ENCODE data around the gene PLCB4. TPM values are rescaled to one million over a fixed set of nuclear protein-coding genes. Genes with fewer than 3 reads are reported as not detected.
A peak's percentile ranks its signal among the peaks of the same experiment; 100 is the strongest.

PLCB4 gene
- total RNA-seq, 1 experiment from 2014 or later, result 10.0 TPM

DNA sequence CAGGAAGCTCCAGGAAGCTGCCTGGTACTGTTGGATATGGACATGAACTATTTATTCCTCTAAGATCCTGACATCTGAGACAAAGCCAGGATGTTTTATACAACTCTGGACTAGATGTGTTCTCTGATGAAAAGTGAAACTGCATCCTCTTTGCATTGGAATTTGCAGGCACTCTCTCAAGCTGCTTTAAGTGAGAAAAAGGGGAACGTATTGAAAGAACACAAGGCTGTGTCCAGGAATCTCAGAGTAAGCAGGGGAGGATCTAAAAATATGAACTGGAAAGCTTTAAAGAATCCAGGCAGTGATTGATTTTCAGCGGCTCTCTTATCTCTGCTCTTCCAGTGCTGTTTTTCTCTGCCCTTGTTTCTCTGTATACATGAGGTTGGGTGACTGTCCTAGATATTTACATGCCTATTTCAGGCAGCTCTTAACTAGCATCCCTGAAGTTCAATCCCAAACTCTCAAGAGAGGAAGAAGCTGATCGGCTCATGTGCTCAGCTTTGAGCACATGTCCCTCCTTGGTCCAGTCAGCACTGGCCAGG, 193.8 kb downstream of the PLCB4 start:
- no peak for DNase-seq (ENCODE audit: low read depth)
- in situ Hi-C loops (cut with HindIII; ENCODE audit: low pct_unique_long_range_greater_than_20kb, low sequenced_read_pairs), result no loop called here

DNA sequence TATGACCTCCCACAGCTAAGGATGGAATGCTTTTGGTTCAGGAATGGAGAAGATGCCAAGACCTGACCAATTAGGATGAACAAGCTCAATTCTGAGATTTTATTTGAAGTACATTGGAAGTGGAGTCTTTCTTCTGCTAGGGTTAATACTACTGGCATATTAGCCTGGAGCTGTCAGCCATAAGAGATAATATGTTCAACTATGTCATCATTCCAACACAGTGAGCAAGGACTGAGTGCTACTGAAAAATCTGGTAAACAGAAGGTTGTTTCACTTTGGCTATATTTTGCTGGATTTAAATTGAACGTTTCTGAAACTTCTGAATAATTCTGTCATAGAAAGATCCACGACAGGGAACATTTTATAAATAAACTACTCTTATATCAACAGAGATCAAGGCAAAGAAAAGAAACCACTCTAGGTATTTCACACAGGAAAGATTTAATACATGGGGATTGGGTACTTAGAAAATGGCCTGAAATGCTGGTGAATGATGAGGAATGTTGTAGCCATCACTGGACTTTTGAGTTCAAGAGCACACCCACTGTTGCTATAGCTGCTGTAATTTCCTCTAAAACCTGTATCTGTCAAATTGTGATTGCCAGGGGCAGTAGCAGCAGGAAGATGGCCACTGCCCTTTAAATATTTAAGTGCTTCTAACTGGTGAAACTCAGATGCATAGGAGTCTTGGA, 200.5 kb downstream of the PLCB4 start:
- in situ Hi-C loops (cut with HindIII; ENCODE audit: low pct_unique_long_range_greater_than_20kb, low sequenced_read_pairs), result no loop called here
- DNase-seq (ENCODE audit: low read depth), result no peak

GRCh38 chr20:9270831-9271230, 201.9 kb downstream of the PLCB4 start:
- in situ Hi-C loops (cut with HindIII; ENCODE audit: low pct_unique_long_range_greater_than_20kb, low sequenced_read_pairs), result no loop called here
- no peak for DNase-seq (ENCODE audit: low read depth)

DNA sequence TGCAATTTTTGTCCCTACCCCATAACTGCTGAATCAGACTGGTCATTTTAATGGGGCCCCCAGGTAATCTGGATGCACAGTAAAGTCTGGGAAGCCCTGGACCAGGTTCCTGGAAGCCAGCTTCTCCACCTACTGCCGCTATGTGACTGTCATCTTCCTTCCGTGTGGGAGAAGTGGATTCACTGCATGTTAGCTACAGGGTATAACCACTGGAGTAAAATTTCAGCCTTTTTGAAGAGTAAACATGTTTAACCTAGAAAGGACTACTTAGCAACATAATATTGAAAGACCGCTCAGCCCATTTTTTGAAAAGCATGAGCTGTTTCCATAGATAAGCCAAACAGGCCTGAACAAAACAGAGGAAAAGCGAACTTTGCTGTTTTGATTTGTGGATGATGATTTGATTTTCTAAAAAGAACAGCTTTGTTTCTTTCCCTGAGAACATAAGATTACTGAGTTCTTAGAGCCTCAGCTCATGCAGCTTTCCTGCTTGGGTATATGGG, 208.1 kb downstream of the PLCB4 start:
- in situ Hi-C loops (cut with HindIII; ENCODE audit: low pct_unique_long_range_greater_than_20kb, low sequenced_read_pairs), result no loop called here
- DNase-seq (ENCODE audit: low read depth), result no peak

DNA sequence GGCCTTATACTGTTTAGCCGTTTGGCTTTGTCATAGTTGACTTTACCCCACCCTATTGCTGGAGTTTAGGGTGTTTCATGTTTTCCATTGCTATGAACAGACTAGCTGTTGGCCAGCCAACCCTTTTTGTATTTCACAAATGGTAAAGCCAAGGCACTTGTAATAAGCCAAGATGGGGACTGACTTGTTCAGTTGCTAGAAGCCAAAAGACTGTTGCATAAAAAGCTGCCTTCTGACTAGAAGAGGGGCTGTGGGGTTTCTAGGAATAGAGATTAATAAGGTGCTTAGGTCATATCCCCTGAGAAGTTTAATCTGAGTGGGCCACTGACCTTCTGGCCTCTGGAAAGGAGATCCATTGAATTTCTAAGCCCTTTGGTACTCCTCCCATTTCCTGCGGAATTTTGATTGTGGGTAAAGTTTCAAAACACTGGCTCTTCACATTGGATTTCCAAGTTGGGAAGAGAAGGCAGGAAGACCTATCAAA, 211.1 kb downstream of the PLCB4 start:
- no peak for DNase-seq (ENCODE audit: low read depth)
- in situ Hi-C loops (cut with HindIII; ENCODE audit: low pct_unique_long_range_greater_than_20kb, low sequenced_read_pairs), result no loop called here

DNA sequence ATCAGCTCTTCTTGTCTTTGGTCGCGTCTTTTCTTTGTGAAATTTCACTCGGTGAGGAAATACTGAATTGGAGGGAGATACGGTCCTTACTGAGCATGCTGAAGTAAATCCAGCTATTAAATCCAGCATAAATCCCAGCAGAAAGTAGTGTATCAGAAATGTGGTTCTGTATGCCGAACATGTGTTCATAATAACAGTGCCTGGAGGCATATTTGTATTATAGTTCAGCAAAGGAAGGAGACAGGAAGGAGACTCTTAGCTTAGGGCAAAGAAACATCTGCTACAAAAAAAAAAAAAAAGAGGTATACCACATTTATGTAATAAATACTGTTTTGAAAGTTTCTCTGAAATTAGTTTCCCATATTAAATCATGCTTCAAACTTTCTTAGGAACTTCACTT, 211.8 kb downstream of the PLCB4 start:
- no peak for DNase-seq (ENCODE audit: low read depth)
- in situ Hi-C loops (cut with HindIII; ENCODE audit: low pct_unique_long_range_greater_than_20kb, low sequenced_read_pairs), result no loop called here

DNA sequence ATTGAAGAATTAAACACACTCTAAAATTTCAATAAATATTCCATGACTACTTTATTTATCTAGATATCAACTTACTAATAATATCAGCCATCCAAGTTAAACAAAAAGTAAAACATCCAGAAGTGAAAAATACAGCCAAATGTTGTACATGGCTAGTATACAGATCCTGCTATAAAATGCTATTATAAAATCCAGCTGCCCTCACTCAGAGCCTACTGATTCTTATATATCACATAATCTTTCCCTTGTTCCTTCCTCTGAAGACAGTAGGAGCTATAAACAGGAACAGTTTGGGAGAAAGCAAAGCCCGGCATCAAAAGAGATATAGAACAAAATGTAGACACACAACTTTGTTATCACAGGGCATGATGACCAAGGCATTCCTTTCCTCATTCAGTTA, 212.9 kb downstream of the PLCB4 start:
- in situ Hi-C loops (cut with HindIII; ENCODE audit: low pct_unique_long_range_greater_than_20kb, low sequenced_read_pairs), result no loop called here
- DNase-seq (ENCODE audit: low read depth), result no peak

GRCh38 chr20:9285617-9286016, 216.7 kb downstream of the PLCB4 start:
- DNase-seq (ENCODE audit: low read depth), result no peak
- in situ Hi-C loops (cut with HindIII; ENCODE audit: low pct_unique_long_range_greater_than_20kb, low sequenced_read_pairs), result no loop called here

DNA sequence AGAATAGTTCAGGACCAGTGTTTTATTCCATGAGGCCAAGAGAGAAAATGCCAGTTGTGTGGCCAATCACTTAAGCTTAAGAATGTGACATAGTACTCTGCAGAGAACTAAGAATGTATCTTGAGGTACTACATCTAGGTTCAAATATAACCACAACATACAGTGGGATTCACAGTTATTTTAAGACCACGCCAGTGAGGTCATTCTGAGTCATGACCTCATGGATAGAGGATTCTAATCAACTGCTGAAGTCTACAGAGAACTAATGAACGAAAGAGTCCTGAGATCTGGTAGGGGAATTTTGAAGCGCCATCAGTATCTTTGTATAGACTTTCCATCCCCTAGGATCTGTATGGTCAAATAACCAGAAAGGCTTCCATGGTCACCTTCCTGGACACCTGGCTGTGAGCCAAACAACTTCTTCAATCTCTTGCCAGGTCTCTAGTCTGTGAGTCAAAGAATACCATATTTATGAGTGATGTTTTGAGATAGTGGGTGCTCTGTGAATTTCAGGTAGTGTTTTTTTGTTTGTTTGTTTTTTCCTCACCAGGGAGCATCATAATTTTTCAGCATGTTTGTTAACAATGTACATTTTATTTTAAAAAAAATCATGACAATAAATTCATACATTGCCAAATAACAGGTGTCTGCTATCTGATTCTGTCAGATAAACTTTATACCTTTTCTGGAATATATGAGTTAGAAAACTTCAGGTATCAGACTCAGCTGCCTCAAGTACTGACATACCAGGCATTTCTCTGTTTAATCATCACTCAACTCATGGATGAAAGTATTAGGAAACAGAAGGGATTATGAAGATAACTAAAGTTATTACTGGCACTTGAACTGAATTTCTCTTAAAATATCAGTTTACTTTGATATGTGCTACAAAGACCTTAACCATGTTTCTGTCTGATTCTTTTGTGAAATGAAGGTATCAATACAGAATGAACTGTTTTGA, 217.9 kb downstream of the PLCB4 start:
- in situ Hi-C loops (cut with HindIII; ENCODE audit: low pct_unique_long_range_greater_than_20kb, low sequenced_read_pairs), result no loop called here

GRCh38 chr20:9287826-9288225, 218.9 kb downstream of the PLCB4 start:
- in situ Hi-C loops (cut with HindIII; ENCODE audit: low pct_unique_long_range_greater_than_20kb, low sequenced_read_pairs), result no loop called here
- DNase-seq (ENCODE audit: low read depth), result no peak

More for the DNA sequence above, 217.9 kb downstream of the PLCB4 start:
- no peak for DNase-seq (ENCODE audit: low read depth)

DNA sequence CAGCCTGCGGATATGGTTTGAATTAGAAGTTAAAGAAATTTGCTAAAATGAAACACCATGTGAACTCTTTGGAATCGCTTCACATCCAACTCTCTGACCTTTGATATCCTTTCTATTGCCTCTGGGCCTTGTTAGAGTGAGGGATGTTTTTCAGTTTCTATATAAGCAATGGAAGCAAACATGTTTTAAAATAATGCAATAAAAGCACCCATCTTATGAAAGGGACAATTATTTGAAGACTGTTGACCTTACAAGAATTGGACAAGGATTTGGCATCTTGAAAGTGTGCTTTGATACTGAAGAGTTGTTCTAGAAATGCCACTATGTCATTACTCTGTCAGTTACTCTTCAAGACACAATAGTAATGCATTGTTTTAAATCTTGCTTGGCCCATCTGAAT, 221.4 kb downstream of the PLCB4 start:
- in situ Hi-C loops (cut with HindIII; ENCODE audit: low pct_unique_long_range_greater_than_20kb, low sequenced_read_pairs), result no loop called here
- no peak for DNase-seq (ENCODE audit: low read depth)

GRCh38 chr20:9293145-9293544, 224.3 kb downstream of the PLCB4 start:
- in situ Hi-C loops (cut with HindIII; ENCODE audit: low pct_unique_long_range_greater_than_20kb, low sequenced_read_pairs), result no loop called here
- no peak for DNase-seq (ENCODE audit: low read depth)

DNA sequence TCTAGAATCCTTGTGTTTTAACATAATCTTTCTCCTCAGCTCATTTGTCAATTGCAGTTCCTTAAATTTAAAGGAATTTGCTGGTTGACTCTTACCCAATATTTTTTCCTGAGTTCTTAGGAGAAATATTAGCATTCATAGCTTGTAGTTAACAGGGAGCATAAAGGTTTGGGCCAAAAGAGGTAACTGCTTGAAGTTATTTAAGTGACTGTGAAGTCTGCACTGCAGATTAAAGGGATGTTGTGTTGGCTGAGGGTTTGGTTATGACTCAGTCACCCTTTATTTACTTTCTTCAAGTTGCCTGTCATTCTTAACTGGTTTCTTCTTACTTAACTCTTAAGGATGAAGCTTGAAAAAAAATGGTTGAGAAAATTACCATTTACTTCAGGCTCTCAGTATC, 225.2 kb downstream of the PLCB4 start:
- DNase-seq (ENCODE audit: low read depth), result peak; percentile 44
- in situ Hi-C loops (cut with HindIII; ENCODE audit: low pct_unique_long_range_greater_than_20kb, low sequenced_read_pairs), result no loop called here

GRCh38 chr20:9298906-9299305, 230.0 kb downstream of the PLCB4 start:
- in situ Hi-C loops (cut with HindIII; ENCODE audit: low pct_unique_long_range_greater_than_20kb, low sequenced_read_pairs), result no loop called here
- no peak for DNase-seq (ENCODE audit: low read depth)

DNA sequence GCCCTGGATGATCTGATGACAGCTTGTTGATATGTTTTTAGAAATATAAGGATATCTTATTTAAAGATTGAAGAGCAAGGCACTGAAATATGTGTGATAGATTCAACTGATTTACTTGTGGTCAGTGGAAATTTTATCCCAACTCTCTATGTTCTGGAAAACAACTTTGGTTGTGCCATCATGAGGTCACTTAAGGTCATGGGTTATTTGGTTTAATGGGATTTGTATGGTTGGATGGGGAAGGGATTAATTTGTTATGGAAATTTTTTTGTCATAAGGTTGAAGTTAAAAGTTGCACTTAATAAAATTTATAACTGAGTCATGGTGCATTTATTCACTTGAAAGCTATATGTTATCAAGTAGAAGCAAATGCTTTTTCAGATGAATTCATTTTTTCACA, 231.2 kb downstream of the PLCB4 start:
- no peak for DNase-seq (ENCODE audit: low read depth)

DNA sequence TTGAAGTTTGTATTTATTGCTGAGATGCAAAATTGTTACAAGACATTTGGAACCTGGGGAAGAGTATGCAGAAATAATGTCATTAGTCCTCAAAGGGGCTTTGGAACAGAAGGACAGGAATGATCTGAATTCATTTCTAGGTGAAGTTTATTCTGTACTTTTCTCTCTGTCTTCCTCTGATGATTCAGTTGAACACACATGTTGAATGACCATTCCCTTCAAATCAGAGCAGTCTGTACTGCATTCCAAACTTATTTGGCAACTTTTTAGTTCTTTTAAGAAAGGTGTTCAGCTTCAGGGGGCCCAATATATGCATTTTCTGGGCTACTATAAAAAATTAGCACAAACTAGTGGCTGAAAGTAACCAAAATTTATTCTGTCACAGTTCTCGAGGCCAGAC, 231.6 kb downstream of the PLCB4 start:
- DNase-seq (ENCODE audit: low read depth), result no peak

More for the DNA sequence above, 231.2 kb downstream of the PLCB4 start:
- in situ Hi-C loops (cut with HindIII; ENCODE audit: low pct_unique_long_range_greater_than_20kb, low sequenced_read_pairs), result no loop called here

DNA sequence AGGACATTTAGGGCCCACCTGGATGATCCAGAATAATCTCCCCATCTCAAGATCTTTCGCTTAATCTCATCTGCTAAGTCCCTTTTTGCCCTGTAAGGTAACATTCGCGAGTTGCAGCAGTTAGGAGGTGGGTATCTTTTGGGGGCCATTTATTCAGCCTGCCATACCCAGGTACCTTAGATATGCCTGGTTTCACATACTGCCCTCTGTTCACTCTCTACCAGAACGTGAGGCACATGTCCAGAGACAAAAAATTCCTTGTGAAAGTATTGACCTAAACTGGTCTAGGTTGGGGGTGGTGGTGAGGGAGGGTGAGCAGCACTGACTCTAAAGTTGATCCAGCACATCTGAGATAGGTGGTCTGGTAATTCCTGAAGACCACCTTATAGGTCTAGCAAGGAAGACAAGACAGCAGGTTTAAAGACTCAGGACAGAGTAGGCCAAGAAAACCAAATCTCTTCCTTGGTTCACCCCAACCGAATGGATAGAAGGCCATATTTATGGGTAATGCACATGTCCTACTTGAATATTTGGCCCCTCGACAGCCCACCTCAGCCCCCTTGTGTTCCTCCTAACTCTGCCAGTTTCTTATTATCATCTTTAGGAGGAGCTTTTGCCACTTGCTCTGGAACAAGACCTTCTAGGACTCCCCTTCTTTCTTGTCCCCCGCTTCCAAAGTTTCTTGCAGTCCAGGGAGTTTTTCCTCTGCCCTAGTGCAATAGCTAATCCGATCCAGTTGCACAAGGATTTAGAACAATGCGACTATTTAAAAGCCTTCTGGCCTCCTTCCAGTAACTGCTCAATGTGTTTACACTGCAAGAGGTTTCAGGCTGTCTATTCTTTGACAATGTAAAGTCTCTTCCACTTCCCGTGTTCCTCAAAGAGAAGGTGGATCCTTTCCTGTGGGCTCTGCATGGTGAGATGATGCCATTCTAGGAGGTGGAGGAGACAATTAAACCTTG, 232.5 kb downstream of the PLCB4 start:
- in situ Hi-C loops (cut with HindIII; ENCODE audit: low pct_unique_long_range_greater_than_20kb, low sequenced_read_pairs), result no loop called here
- DNase-seq (ENCODE audit: low read depth), result no peak

More for the DNA sequence above, 231.6 kb downstream of the PLCB4 start:
- in situ Hi-C loops (cut with HindIII; ENCODE audit: low pct_unique_long_range_greater_than_20kb, low sequenced_read_pairs), result no loop called here

DNA sequence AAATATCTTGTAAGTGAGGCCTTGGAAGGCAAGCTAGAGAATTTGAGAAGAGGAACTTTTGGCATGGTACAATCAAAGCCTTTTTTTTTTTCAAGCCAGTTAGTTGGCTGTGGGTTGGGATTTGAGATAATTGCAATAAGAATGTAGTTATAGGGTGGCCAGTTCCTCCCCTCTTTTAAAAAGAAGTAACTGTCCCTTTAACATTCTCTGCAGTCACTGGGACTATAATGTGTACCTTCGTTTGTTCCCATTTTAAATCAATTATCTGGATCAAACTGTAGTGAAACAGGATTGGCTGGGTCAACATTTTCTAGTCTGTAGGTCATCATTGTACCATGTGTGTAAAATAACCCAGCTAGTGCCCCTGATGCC, 233.2 kb downstream of the PLCB4 start:
- DNase-seq (ENCODE audit: low read depth), result no peak
- in situ Hi-C loops (cut with HindIII; ENCODE audit: low pct_unique_long_range_greater_than_20kb, low sequenced_read_pairs), result no loop called here

All from Caki2 (cell line).